GM18508 (cell line): ENCODE results near the gene PGP.

Source experiments
- ATAC-seq: cut with Tn5 transposase; IDR thresholded peaks from one replicate; pipeline ENCODE4 v1.9.1; 2021; ENCODE audit warnings: moderate number of reproducible peaks; ENCODE audit not compliant: insufficient read depth, unreplicated experiment

The PGP gene

DNA sequence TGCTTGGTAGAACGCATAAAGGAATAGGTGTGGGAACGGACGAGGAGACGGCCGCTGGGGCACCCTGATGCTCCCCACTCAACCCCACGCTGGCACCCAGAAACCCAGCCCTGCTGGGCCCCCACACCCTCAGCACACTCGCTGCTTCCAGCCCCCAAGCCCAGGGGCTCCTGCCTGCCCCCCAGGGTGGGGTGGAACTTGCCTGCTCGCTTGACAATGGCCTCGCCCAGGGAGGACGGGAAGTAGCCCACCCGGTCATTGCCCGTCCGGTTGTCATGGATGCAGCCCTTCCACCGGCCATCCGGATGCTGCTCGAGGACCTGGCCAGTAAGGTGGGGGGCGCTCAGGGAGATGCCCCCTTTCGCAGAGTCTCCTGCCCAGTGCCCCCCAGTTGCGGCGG lies 28.1 kb downstream of the PGP start:
- ATAC-seq = no peak

DNA sequence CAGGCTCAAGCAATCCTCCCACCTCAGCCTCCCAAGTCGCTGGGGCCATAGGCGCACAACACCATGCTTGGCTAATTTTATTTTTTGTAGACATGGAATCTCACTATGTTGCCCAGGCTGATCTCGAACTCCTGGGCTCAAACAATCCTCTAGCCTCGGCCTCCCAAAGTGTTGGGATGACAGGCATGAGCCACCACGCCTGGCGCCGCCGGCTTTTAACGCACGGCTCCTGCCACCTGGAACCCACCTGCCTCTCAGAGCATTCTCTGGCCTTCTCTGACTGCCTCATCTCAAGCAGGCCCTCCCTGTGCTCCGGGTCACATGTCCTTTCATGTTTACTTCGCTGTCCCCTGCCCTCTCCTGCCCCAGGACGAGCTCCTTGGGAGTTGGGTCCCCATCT lies 28.6 kb downstream of the PGP start:
- no peak for ATAC-seq

DNA sequence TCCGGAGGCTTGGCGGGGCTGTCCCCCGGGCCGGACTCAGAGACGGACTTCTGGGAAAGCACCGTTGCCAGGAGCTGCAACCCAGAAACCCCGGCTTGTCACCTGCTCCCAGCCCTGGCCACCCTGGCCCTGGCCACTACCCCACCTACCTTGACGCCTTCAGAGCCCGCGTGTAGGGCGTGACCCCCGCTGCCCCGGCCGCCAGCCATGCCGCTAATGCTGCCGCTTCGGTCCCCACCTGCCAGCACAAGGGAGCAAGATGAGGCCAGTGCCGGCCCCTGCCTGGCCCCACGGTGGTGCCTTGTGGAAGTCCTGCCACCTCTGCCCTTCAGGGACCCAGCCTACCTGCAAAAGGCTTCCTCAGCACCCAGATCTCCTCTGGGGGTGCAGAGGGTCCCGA lies 29.7 kb downstream of the PGP start:
- ATAC-seq = no peak

DNA sequence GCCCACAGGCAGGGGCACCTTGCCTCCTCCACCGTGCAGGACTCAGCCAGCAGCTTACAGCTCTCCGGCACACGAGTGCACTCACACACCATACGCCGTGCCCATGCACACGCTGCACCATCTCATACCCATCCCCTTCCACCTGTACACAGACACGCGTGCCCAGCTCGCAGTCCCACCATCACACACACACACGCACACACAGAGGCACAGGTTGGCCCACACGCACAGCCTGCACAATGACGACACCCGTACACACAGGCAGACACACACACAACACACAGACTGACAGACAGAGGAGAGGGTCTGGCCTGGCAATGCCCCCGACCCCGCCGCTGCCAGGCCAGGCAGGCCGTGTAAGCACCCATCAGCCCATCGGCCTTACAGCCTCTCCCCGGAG lies 30.3 kb downstream of the PGP start:
- ATAC-seq = no peak

DNA sequence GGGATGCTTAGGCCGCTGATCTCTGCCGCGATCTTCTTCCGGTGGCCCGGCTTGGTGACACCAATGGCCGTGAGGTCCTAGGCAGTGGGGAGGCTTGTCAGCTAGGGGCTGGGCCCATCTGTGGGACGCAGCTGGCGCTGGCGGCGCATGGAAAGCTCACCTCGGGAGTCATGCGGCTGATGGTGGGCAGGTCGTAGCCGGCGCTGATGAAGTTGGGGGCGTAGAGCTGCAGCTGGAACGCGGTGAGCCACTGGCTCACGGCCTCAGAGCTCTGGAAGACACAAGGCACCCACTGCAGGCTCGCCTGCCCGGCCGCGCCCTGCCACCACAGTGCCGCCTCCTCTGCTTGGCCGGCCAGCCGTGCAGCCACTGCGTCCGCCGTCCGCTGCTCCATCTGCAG lies 31.0 kb downstream of the PGP start:
- ATAC-seq = no peak

DNA sequence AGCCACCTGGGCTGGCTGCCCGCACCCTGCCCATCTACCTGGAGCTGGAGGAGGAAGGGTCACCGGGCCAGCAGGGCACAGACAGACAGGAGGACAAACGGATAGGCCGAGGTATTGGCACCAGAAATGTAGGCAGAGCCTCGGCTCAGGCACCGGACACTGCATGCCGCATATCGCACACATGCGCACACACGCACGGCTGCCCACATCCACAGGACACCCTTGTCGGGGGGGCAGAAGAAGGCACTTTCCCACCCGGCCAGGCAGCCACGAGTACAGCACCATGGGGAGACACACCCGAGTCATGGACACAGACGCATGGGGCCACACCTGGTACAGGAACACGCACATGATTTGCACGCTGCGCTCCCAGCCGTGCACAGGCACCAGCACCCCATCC lies 32.7 kb downstream of the PGP start:
- no peak for ATAC-seq

DNA sequence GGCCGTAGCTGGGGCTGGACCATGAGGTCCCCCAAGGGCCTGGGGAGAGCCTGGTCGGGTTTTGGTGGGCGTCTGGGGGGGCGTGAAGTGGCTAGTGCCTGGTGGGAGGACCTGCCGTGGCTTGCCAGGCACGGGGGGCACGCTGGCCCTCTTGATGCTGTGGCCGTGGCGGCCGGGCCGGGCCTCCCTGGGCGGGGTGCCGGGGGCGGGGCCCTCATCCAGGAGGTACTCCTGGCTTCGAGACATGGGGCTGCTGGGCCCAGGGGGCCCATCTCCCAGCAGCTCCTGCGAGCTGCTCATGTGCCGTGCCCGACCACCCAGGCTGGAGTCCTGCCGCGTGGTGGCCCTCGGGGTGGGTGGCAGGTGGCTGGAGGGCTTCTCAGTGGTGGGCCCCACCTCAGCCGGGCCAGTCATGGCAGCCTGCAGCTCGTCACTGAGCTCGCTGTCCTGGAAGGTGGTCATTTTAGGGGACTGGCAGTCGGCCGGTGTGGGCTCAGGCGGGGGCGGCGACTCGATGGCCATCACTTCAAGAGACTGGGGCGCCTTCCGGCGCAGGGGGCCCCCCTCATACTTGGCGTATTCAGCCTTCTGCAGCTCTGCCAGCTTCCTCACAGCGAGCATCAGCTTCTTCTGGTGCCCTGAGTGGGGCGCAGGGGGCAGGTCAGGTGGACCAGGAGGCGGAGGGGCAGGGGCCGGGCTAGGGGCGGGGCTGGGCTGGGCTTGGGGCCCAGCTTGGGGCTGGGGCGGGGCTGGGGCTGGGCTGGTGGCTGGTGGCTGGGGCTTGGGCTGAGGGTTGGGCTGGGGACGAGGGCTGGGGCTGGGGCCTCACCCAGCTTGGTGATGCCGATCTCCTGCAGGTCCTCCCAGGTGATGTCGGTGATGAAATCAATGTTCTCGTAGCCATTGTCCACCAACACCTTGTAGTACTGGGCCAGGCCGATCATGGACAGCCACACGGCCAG lies 33.4 kb downstream of the PGP start:
- ATAC-seq = no peak

DNA sequence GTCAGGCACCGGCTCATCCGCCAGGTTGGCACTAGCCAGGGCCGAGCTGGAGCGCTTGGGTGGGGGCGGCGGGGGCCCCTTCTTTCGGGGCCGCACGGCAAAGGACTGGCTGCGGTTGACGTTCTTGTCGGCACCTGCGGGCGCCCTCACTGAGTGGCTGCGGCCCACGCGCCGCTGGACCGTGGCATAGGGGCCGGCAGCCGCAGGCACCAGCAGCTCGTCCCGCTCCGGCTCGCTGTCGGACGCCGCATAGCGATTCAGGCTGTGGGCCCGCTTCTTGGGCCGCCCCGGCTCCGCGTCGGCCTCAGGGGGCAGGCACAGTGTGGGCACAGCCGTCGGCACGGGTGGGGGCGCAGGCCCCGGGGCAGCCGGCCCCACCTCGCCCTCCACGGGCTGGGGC lies 34.2 kb downstream of the PGP start:
- ATAC-seq = no peak

DNA sequence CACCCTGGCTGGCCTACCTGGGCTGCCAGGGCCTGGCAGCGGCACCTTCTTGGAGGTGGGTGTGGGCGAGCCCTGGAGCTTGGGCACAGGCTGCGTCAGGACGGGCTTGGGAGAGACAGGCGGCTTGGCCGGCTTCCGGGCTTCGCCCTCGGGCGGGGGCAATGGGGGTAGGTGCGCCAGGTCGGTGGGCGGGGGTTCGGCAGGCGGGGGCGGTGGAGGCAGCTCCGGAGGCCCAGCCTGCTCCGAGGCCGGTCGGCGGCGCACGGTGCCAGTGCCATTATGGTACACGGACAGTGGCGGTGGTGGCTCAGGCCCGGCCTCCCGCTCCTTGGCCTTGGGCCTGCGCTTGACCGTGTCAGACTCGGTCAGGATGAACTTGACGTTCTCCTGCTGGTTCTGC lies 35.1 kb downstream of the PGP start:
- ATAC-seq = no peak

DNA sequence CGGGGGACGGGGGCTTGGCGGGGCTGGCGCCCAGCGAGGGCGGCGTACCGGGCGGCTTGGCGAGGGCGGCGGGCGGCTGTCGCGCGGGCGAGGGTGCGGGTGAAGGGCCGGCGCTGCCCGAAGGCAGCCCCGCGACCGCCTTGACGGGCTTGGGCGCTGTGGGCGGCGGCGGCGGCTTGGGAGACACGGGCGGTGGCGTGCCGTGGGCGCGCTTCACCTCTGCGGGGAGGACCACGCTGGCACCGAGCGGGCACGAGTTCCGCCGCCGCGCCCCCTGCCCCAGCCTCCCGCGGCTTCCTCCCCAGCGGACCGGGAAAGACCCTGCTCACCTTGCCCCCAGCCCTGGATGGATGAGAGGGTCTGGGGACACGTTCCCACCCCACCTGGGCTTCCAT lies 35.5 kb downstream of the PGP start:
- no peak for ATAC-seq

DNA sequence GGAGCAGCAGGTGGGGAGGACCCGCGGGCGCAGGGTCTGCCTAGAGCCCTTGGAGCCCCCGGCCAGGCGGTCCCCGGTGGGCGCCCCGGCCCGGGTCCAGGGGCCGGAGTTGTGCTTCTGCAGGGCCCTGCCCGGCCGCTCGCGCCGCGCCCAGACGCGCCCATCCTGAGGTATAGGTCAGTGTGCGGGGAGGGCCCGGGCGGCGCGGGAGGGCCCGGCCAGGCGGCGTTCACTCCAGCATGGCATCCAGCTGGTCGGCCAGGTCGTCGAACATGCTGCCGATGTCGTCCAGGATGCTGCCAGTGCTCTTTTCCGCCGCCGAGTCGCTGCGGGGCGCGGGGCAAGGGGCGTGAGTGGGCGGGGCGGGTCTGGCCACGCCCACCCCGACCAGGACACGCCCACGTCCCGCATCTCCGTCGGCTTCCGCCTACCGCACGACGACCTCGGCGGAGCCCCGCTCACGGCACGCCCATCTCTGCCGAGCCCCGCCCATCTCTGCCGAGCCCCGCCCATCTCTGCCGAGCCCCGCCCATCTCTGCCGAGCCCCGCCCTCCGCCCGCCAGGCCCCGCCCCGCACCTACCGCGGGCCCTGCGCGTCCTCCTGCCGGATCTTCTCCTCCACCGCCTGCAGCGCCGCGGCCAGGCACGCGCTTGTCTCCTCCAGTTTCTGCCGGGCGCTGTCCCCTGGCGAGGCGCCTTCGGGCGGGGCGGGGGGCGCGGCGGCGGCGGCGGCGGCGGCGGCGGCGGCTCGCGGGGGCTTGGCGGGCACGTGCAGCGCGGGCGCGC lies 36.1 kb downstream of the PGP start:
- ATAC-seq = no peak

DNA sequence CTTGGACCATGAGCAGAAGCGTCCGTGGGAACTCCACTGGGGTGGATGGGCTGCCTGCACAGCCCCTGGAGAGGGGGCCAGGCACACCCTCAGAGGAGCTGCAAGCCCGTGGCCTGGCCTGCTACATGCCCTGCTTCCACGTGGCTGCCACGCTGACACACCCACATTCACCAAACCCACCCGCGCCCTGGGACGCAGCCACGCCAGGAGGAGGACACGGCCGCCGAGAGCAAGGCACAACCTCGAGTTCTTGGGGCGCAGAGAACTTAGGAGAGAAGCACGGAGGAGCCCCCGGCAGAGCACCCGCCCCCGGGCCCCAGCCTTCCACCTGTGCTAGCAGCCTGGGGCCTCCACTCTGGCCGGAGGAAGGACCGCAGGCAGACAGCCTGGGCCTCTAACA lies 37.1 kb downstream of the PGP start:
- no peak for ATAC-seq

DNA sequence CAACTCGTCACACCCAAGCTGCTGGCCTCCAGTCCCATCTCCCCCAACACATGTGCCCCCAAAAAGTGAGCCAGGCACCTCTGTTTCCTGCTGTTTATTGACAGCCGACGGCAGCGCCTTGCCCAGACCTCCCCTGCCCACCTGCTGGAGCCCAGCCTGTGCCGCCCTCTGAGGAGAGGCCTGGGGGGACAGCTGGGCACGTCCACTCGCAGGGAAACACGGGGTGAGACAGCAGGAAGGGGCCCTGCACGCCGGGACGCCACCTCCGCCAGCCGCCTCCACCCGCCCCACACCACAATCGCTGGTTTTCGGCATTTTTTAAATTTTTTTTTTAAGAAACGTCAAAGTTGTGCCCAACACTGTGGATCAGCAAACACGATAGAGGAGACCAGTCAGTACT lies 37.5 kb downstream of the PGP start:
- no peak for ATAC-seq

DNA sequence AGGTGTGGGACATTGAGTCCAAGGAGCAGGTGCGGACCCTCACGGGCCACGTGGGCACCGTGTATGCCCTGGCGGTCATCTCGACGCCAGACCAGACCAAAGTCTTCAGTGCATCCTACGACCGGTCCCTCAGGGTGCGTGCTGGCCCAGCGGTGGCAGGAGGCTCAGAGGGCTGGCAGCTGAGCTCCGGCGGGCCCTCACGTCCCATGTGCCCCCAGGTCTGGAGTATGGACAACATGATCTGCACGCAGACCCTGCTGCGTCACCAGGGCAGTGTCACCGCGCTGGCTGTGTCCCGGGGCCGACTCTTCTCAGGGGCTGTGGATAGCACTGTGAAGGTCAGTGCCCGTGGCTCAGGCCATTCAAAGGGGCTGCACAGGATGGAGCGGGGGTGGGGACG lies 38.6 kb downstream of the PGP start:
- ATAC-seq = no peak

DNA sequence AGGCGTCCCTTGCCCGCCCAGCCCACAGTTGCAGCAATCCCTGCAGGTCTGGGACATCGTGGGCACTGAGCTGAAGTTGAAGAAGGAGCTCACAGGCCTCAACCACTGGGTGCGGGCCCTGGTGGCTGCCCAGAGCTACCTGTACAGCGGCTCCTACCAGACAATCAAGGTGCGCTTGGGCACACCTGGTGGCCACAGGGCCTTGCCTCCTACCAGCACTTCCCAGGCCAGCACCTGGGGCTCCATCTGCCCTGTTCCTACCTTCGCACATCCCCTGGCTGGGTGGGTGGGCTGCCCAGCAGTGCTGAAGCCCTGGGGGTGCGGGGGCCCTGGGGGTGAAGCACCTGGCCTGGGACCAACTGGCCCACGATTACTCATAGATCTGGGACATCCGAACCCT lies 39.2 kb downstream of the PGP start:
- ATAC-seq = no peak

DNA sequence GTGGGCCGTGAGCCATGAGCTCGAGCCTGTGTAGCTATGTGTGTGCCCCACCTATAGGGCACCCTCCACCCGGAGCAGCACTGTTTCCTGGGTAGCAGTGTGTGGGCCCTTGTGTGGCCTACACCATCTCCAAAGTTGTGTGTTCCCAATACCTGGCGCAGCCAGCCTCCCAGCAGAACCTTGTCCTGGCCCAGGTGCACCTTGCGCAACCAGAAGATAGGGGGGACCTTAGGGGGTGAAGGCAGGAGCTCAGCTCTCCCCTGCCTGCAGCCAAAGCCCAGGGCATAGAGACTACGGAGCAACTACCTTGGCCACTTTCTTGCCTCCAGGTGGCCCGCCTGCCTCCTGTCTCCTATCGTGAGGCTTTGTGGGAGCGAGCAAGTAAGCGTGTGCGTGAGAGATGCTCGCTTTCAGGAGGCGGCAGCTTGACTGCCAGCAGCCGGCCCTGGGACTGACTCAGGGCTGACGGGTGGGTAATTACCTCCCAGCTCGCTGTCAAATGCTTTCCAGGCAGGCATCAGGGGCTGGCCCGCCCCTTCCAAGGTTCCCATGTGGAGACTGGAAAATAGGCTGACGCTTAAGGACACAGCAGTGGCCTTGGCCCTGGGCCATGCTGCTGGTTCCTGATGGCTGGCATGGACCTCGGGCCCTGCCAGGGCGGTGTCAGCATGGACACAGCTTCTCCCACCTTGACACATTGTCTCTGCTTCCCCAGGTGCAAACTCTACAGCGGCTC lies 40.1 kb downstream of the PGP start:
- ATAC-seq = no peak

DNA sequence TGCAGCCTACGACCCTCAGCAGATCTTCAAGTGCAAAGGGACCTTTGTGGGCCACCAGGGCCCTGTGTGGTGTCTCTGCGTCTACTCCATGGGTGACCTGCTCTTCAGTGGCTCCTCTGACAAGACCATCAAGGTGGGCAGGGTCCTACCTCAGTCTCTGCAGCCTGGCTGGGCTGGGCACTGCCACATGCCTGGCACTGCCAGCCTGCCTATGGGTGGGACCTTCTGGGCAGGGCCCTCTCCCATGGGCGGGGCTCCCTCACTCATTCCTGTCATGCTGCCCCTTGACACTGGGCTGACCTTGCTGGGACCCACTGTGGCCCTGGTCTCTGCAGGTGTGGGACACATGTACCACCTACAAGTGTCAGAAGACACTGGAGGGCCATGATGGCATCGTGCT lies 40.7 kb downstream of the PGP start:
- ATAC-seq = no peak

DNA sequence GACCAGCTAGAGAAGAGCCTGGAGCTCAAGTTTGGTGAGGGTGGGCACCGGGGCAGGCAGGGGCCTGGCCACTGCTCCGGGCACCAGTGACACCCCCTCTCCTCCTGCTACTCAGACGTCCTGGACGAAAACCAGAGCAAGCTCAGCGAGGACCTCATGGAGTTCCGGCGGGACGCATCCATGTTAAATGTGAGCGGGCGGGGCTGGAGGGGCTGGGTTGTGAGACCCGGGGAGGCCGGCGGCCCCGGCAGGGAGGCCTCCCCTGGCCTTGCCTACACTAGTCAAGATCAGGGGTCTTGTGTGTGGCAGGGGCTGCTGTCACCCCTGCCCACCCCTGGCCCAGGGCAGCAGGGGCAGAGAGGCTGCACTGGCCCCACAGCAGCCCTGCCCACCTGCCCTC lies 41.3 kb downstream of the PGP start:
- no peak for ATAC-seq

DNA sequence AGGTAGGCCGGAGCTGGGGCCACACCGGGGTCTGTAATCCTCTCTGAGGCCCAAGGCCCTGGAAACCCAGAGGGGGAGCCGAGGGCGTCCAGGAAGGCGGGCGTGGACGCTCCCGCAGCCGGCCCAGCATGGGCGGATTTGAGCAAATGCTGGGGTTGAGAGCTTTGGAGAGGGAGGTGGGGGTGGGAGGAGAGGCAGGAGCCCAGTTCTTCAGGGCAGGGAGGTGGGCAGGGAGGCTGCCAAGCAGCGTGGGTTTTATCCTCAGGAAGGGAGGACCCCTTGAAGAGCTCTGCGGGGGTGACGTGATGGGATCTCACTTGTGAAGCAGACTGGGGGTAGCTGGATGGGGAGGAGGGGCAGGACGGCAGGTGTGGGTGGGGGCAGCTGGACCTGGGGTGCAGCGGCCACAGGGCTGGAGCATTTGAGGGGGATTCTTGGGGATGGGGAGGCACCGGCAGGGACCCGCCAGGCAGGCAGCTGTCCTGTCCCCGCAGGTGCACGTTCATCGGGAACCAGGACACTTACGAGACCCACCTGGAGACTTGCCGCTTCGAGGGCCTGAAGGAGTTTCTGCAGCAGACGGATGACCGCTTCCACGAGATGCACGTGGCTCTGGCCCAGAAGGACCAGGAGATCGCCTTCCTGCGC lies 41.8 kb downstream of the PGP start:
- ATAC-seq = no peak

DNA sequence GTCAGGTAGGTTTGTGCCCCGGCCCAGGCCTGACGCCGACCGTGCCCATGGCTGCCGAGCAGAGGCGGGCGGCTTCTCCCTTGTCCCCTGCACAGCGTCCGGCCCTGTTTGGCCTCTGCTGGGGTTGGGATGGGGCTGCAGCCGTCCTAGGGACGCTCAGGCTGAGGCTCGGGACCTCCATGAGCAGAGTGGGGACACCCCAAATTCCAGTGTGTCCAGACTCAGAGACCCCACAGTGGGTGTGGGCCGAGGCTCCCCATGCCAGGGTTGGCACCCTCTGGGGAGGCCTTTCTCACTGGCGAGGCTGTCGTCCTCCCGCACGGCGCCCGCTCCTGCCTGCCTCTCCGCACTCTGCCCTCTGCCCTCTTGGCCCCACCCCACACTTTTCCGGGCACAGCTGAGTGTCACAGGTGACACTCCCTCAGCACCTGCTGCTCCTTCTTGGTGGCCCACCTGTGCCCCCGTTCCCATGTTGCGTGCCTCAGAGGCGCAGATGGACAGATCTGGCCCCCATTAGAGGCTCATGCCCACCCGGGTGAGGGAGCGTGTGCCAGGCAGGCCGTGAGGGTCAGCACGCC lies 43.0 kb downstream of the PGP start:
- ATAC-seq = no peak
